ENCODE measurements around the gene PF4V1.

PF4V1 gene

DNA sequence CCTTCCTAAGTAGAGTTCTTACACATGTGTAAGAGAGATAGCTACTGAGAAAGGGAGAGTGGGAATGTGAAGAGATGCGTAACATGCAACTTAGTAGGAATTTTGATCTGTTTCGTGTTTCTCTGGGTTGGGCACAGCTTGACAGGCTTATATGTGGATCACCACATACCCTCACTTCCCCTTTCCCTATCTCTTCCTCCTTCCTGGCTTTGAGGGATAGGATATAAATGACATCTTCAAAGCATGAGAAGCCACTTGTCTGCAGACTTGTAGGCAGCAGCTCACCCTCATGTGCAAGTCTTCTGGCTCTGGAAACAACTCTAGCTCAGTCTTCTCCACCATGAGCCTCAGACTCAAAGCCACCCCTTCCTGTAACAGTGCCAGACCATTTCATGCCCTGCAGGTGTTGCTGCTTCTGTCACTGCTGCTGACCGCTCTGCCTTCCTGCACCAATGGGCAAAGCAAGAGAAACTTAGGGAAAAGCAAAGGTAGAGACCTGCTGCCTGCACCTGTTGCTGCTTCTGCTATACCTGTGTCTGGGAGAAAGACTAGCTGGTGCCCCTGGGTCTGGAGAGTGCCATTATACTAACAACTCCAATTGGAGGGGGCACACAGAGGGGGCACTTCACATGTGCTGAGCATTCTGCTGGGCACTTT lies 5.4 kb upstream of the PF4V1 start:
- DNase-seq (ENCODE audit: low read depth in 2 of 2) = no peak

DNA sequence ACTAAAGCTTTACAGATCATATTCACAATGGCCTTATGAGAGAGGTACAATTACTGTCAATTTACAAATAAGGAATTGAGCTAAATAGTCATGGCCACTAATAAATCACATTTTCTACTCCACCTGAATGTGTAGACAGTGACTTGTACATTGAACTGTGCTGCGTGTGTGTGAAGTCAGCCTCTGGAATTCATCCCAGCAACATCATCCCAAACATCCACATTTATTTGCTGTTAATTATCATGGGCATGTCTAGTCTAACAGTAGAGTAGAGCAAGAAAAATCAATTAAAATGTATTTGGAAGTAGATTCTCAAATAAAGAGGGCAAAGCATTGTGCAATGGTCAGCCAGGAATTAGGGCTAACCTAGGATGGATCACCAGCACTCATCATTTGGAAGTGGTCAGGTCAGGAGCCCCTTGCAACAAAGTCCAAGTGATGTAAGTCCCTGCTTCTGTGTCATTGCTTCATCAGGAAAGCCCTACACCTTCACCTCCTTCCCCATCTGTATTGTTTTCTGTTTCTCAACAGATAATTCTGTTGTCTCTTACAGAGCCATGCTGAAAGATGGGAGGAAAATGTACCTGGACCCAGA lies 4.8 kb upstream of the PF4V1 start:
- no peak for DNase-seq (ENCODE audit: low read depth in 2 of 2)

DNA sequence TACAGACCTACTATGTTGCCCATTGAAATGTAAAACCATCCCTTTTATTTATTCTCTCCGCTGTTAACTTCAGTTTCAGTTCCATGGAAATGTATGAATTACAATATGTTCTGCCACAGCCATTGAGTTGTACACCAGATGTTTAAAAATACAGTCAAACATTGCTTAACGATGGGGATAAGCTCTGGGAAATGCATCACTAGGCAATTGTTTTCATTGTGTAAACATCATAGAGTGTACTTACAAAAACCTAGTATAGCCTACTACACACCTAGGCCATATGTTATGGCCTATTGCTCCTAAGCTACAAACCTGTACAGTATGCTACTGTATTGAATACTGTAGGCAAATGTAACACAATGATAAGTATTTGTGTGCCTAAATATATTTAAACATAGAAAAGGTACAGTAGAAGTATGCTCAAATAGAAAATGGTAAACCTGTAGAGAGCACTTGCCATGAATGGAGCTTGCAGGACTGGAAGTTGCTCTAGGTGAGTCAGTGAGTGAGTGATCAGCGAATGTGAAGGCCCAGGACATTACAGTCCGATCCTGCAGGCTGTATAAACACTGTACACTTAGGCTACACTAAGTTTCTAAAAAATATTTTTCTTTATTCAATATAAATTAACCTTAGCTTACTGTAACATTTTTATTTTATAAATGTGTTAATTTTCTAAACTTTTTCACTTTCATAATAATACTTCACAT lies 2.7 kb upstream of the PF4V1 start:
- no peak for DNase-seq (ENCODE audit: low read depth in 2 of 2)

DNA sequence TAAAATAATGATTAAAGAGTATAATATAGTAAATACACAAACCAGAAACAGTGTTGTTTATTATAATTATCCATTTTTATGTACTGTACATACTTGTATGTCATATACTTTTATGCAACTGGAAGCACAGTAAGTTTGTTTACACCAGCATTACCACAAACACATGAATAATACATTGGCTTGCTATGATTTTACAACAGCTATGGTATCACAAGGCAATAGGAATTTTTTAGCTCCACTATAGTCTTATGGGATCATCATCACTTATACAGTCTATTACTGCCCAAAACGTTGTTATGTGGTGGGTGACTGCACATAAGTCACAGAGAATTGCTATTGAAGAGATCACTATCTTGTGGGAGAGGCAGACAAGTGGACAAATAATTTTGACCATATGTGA lies 1.8 kb upstream of the PF4V1 start:
- no peak for DNase-seq (ENCODE audit: low read depth in 2 of 2)

DNA sequence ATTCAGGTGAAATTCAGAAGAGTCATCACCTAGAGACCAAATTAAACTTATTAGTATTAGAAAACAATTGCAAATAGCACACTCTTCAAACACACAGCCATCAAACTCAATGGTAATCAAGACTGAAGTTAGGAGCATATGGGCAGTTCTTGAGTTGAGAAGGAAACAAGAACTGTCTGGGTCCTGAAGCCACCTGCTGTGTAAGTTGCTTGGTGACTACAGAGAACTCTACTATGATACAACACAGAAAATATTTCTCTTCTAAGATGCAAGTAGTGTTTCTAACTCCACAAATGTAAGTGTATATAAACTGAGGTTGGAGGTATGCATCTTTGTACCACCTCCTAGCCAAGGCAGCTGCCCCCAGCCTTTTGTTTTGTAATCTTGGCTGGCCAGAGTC lies 325 bp upstream of the PF4V1 start:
- DNase-seq (ENCODE audit: low read depth in 2 of 2) = no peak

DNA sequence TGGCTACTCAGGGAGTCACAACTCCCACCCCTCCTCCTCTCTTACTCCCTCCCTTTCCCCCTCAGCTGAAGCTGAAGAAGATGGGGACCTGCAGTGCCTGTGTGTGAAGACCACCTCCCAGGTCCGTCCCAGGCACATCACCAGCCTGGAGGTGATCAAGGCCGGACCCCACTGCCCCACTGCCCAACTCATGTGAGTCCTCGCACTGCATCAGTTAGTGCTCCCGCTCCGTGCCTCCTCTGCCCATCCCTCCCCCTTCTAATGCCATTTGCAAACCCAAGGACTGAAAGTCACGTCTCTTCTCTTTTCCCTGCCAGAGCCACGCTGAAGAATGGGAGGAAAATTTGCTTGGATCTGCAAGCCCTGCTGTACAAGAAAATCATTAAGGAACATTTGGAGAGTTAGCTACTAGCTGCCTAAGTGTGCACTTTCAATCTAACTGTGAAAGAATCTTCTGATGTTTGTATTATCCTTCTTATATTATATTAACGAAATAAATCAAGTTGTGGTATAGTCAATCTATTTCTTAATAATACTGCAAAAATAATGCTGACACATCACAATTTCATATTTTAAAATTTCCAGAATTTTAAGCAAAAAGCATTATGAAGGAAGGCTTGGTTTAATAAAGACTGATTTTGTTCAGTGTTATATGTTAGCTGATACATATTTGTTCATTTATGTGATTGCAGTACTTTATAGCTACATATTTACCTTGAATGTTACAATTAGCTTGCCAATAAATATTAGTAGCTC lies 800 bp downstream of the PF4V1 start:
- DNase-seq (ENCODE audit: low read depth in 2 of 2) = no peak

DNA sequence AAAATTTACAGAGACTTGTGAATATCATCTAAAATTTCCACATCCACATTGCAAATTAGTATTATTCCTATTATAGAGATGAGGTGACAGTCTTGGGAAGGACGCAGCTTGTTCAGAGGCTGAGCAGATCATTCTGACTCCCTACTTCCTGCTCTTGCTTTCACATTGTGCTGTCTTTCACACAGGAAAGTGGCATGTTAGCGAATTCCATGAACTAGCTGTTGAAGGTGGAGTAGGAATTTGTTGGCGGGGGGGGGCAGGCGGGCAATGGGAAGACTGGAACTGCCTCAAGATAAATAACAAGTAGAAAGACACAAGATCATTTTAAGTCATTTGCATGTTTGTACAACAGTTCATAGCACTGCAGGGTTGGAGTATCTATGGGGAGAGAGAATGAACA lies 2.3 kb downstream of the PF4V1 start:
- no peak for DNase-seq (ENCODE audit: low read depth in 2 of 2)

DNA sequence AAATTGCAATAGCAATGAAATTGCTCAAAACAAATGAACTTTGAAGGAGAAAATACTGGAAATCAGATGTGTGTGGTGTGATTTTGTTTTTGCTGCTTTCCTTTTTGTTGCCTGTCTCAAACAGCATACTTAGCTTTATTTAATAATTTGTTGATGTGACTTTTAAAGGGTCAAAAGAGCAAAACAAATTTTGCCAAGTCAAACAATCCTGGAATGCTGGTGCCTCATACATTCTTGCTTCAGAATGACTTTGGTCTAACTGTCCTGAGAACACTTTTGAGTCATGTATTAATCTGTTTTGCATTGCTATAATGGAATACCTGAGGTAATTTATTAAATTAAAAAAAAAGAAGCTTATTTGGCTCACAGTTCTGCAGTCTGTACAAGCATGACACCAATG lies 3.4 kb downstream of the PF4V1 start:
- DNase-seq (ENCODE audit: low read depth in 2 of 2) = no peak

DNA sequence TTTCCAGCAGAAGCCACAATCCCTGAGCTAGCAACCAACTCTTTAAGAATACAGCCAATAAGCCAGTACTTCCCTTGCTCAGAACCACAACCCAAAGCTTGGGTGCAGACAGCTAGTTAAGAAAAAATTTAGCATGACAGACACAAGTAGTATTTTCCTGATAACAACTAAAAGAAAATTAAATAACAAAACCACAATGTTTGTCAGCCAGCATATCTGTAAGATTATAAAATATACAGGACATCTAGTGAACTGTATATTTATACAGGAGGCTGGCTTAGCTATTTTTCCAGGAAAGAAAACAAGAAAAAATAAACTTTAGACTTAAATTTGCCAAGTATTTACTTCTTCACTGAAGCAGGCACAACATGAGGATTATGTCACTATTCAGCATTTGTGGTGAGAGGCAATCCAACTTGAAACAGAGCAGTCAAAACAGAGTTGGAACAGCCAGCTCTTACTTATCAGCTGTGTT lies 6.6 kb downstream of the PF4V1 start:
- no peak for DNase-seq (ENCODE audit: low read depth in 2 of 2)

DNA sequence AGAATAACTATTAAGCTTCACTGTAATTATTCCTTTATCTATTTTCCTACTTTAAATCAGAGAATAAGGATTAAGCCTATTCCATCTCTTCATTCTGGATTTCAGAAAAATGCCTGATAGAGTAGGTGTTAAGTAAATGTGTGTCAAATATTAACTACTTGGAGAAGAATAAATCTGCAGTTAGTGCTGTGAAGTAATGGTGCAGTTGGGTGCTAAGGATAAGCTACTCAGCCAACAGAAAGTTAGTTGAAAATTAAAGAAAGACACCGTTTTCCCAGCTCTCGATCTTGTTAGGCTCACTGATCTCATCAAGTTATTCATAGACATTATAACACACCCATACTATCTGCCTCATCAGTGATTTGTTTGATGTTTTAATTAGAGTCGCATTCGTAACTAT lies 7.1 kb downstream of the PF4V1 start:
- DNase-seq (ENCODE audit: low read depth in 2 of 2) = no peak

DNA sequence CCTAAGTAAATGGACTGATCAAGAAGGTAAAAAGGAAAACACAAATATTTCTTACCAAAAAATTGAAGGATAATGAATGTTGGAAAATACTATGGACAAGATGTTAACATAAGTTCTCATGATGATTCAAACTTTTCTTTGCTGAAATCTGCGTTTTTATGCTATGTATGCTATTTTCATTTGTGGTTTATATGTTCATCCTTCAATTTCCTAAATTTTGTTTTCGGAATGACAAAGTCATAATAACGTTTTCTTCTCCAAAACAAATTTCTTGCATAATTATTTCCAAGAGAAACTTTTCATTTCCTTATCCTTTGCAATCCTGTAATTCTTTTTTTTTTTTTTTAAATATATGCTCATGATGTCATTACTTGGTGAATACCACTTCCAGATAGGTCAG lies 7.8 kb downstream of the PF4V1 start:
- no peak for DNase-seq (ENCODE audit: low read depth in 2 of 2)

DNA sequence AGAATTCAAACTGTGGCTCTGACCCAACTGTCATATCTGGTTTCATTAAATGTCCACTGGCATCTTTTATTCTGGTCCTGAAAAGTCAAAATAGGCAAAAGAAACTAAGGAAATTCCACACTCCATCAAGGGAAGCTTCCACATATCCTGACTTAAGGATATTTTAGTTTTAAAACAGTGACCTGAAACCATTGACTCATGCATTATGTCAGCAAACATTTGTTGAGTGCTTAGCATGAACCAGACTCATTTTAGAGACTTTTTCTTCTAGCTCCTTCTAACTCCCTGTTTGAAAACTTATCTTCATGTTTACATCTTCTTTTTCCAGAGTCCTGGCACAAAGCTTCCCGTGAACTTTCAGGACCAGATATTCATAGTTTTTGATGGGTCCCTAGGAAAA lies 9.2 kb downstream of the PF4V1 start:
- no peak for DNase-seq (ENCODE audit: low read depth in 2 of 2)

DNA sequence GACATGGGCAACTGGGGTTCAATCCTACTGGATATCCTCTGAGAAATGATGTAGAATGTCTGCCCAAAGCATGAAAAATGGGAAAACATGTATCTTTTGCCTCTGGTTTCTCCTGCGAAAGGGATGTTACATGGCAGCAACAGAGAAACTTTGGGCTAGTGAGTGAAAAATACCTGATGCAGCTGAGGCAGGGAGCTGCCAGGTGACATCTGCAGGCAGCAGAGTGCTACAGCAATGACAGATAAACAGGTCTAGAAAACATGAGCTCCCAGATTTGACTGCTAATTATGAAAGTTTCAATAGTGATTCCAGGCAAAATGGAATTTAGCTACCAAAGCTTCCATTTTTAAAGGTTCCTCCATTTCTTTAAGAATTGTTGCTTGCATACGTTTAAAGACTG lies 11.3 kb downstream of the PF4V1 start:
- no peak for DNase-seq (ENCODE audit: low read depth in 2 of 2)

DNA sequence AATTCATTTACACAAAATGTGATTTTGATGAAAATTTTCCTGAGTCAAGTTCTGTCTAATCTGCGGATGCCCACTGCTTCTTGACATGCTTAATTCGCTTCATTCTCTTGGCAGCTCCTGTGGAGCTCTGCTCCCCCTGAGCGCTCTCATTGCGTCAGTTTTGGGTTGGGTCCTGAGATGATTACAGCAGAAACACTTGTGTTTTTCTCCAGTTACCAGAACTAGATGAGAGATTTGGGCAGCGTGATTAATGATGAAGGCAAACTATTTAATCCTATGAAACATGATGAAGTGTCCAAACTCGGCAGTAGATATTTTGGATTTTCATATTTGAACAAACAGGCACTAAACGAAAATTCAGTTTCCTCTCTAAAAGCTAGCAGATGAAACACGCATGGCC lies 11.9 kb downstream of the PF4V1 start:
- DNase-seq (ENCODE audit: low read depth in 2 of 2) = no peak

DNA sequence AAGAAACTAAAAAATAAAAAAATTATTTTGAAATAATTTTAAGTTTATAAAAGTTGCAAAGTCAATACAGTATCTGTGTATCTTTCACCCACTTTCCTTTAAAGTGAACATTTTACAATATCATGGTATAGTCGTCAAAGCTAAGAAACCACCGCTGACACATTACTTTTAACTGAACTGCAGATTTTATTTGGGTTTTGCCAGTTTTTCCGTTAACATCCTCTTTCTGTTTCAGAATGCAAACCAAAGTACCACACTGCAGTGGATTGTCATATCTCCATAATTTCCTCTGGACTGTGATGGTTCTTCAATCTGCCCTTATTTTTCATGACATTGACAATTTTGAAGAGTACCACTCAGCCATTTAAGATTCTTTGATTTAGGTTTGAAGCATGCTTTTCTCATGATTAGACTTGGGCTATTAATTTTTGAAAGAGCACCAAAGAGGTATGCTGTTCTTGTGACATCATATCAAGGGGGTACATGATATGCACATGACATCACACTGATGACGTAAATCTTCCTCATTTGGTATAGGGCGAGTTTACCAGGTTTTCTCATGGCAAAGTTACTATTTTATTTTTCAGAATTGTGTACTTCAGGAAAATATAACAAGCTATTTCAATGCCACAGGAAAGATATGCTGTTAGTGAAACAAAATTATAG lies 12.5 kb downstream of the PF4V1 start:
- no peak for DNase-seq (ENCODE audit: low read depth in 2 of 2)

DNA sequence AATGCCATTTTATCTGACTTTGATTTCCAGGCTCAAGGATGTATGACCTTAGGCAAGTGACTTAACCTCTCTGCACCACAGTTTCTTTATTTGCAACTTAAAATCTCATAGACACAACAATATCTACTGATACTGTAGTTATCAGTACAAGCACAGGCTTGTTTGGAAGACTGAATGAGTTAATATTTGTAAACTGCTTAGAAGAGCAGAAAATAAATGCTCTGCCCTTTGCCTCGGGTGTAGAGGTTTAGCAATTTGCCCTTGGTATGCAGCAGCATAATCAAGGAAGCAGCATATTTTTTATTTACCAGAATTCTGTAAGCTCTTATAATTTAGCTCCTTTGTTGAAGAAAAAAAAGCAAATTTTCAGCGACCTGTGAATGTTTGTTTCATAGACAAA lies 13.2 kb downstream of the PF4V1 start:
- no peak for DNase-seq (ENCODE audit: low read depth in 2 of 2)

DNA sequence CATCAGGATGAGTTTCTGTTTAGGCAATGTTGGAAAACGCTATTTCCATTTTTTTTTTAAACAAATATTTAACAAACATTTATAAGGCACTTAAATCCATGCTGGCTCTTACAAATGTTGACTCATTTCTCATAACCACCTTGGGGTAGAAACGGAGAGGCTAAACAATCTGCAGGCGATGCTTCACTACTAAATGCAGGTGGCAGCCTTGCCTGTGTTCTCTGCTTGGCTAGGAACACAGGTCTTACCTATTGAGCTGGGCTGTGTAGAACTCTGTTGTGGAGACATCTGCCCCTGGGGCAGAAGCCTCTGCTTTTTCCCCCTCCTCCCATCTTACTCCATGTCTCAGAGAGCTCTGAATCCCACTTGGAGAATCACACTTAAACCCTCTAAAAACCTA lies 14.7 kb downstream of the PF4V1 start:
- DNase-seq (ENCODE audit: low read depth in 2 of 2) = no peak

DNA sequence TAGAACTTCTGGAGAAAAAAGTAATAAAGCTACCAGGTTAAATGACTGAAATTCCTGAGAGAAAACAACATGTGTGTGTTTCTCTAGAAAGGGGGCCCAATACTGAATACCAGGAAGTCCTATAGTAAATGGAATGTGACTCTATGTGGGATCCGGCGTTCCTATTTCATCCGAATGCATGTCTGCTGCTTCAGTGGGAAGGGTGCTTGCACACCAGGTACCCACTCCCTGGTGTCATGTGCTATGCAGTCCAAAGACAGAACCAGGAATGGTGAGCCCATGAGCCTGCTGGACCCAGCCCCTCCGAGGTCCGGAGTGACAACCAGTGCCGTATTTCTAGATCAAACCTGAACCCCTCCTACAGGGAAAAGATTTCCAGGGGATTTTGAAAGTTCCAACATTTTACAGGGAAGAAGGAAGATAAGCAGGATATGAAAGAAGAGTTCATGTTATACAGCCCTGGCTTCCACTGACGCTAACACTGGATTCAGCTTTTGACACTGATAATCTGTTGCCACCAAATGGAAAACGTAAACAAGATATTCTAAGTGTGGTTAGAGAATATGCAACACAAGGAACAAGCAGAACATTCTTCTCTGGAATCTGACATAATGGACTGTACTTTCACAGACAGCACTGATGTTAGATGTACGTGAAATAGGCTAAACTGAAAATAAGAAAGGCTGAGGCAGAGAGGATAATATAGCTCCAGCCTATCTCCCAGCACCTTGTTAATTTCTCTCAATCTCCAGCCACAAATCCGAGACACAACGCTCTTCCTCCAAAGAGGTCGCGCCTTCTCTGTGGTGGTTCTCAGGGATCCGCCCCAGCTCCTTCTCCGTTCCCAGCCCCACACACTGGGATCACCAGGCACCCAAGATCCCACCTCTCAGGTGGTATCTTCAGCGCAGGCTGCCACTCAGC lies 15.4 kb downstream of the PF4V1 start:
- DNase-seq (ENCODE audit: low read depth in 2 of 2) = no peak

DNA sequence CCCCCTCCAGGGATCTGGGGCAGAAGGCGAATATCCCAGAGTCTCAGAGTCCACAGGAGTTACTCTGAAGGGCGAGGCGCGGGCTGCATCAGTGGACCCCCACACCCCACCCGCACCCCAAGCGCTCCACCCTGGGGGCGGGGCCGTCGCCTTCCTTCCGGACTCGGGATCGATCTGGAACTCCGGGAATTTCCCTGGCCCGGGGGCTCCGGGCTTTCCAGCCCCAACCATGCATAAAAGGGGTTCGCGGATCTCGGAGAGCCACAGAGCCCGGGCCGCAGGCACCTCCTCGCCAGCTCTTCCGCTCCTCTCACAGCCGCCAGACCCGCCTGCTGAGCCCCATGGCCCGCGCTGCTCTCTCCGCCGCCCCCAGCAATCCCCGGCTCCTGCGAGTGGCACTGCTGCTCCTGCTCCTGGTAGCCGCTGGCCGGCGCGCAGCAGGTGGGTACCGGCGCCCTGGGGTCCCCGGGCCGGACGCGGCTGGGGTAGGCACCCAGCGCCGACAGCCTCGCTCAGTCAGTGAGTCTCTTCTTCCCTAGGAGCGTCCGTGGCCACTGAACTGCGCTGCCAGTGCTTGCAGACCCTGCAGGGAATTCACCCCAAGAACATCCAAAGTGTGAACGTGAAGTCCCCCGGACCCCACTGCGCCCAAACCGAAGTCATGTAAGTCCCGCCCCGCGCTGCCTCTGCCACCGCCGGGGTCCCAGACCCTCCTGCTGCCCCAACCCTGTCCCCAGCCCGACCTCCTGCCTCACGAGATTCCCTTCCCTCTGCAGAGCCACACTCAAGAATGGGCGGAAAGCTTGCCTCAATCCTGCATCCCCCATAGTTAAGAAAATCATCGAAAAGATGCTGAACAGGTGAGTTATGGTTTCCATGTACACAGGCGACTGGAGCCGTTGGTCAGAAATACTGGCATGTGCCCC lies 16.3 kb downstream of the PF4V1 start, which contains the start of gene CXCL1:
Gene CXCL1 (plus strand): TSS at position 264 of the 926 bp plus-strand sequence. CDS start 78 bp downstream, at position 342.
- DNase-seq (ENCODE audit: low read depth in 2 of 2) = no peak

DNA sequence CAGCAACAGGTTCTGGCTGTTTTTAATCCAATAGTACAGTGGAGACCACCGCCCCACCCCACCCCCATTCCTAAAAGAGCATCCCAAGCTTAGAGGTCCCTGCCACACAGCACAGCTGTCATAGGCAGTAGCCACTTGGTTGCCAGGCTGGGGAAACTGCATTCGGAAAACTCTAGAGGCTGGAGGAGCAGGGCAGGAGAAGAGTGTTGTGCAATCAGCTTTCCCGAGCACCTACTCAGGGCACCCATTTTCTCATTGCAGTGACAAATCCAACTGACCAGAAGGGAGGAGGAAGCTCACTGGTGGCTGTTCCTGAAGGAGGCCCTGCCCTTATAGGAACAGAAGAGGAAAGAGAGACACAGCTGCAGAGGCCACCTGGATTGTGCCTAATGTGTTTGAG lies 17.2 kb downstream of the PF4V1 start:
- DNase-seq (ENCODE audit: low read depth in 2 of 2) = no peak

All from stimulated activated CD8-positive, alpha-beta memory T cell treated with anti-CD3 and anti-CD28 coated beads, Interleukin-7, amount 100 ng/mL, for 4 hours (primary cell).